ENCODE data around the gene PPP1R9B. TPM values are rescaled to one million over a fixed set of nuclear protein-coding genes. Genes with fewer than 3 reads are reported as not detected.
A peak's percentile ranks its signal among the peaks of the same experiment; 100 is the strongest.

The PPP1R9B gene
- total and polyA plus RNA-seq, 2 of the 8 experiments (the other 6 are each of a cell fraction or from before 2014, with no cell fraction given) = 5.2 to 13.1 TPM

GRCh38 chr17:50167371-50167770 lies 16.9 kb upstream of the PPP1R9B start:
- CTCF ChIA-PET (ENCODE audit: partially characterized antibody) = interaction anchor here (0.6 to 17.0 kb wide), 13 partner anchors 11 to 1404 kb away, joined by 3 to 299 read pairs (median 13); partner anchors contain the start of gene COL1A1
- Histone ChIP-seq H2BK5ac (ENCODE audit: low read depth, low read length) (no peak overlapping the region), H4K5ac (ENCODE audit: insufficient read length, low read depth, low read length) (no peak overlapping the region), H3K4ac (replicated peaks; ENCODE audit: insufficient read length, low read depth, low read length) (no peak overlapping the region), H3K9ac (replicated peaks in 1 of 4; ENCODE audit: extremely low read depth in 1 of 4, low read depth in 3 of 4, low read length in 3 of 4) (no peak overlapping the region), H2BK20ac (ENCODE audit: low read length) (no peak overlapping the region), H4K91ac (replicated peaks; ENCODE audit: insufficient read length, low read length) (no peak overlapping the region), H3K36me3 (ENCODE audit: control insufficient read depth in 2 of 4, insufficient read depth in 4 of 4, low read length in 3 of 4) (no peaks in the 10 kb centered on the region), H3K4me2 (ENCODE audit: insufficient read depth in 1 of 2, low read depth in 2 of 2, low read length in 2 of 2) (0 out of 4 replicates have a peak overlapping the region, but pooled peaks of 1 of the 2 experiments have one; percentile 0), H4K20me1 (replicated peaks in 1 of 2; ENCODE audit: control insufficient read depth in 1 of 2, insufficient read depth in 2 of 2, low read length in 2 of 2) (no peaks in the 10 kb centered on the region), H3K23ac (ENCODE audit: insufficient read length) (no peak overlapping the region), H3K27me3 (replicated peaks in 1 of 4; ENCODE audit: control insufficient read depth in 3 of 4, extremely low read depth in 1 of 4, insufficient read depth in 3 of 4, low read length in 3 of 4) (peaks cover 0 to 1% (median 0%) of the 10 kb centered on the region in 4 experiments; a peak in 1 of 7 replicates), H2BK120ac (replicated peaks; ENCODE audit: low read depth, low read length) (no peak overlapping the region), H3K9me3 (ENCODE audit: insufficient read depth in 2 of 2, low read depth in 1 of 2, low read length in 1 of 2) (no peaks in the 10 kb centered on the region), H2AK5ac (ENCODE audit: low read depth, low read length) (no peak overlapping the region), H2AFZ (ENCODE audit: low read length) (no peak overlapping the region), H3K18ac (ENCODE audit: extremely low read depth, low read length) (no peak overlapping the region), H3K27ac (ENCODE audit: low read depth, low read length) (no peak overlapping the region), H3K4me1 (replicated peaks in 1 of 4; ENCODE audit: control insufficient read depth in 3 of 4, insufficient read depth in 4 of 4, low read length in 3 of 4) (peaks cover 0 to 12% (median 6%) of the 10 kb centered on the region in 4 experiments; a peak in 5 of 7 replicates), H2BK15ac (ENCODE audit: low read length) (no peak overlapping the region), H3K79me1 (ENCODE audit: low read depth, low read length) (no peaks in the 10 kb centered on the region), H3K23me2 (ENCODE audit: low read depth, low read length) (peaks cover 4% of the 10 kb centered on the region; the same call in 1 of the 2 replicates), H3K14ac (ENCODE audit: insufficient read length) (no peak overlapping the region), H2BK12ac (ENCODE audit: low read depth, low read length) (no peak overlapping the region; the same call in 1 of the 2 replicates), H4K8ac (ENCODE audit: extremely low read depth, insufficient read depth, low read length) (no peak overlapping the region), H3K79me2 (ENCODE audit: control insufficient read depth in 1 of 2, insufficient read depth in 2 of 2, low read length in 2 of 2) (no peaks in the 10 kb centered on the region), H3K56ac (replicated peaks; ENCODE audit: insufficient read length, low read depth, low read length) (no peak overlapping the region), H3K4me3 (ENCODE audit: extremely low read depth in 1 of 4, insufficient read depth in 2 of 4, low read depth in 3 of 4, low read length in 4 of 4) (no peak overlapping the region)
- TF ChIP-seq ASH2L (IDR thresholded peaks at IDR 0.05; ENCODE audit: low read length) = no peak
- TF ChIP-seq SP1 (IDR thresholded peaks at IDR 0.05; ENCODE audit: low read depth, low read length) = no peak
- no peak for TF ChIP-seq CHD2 (IDR thresholded peaks at IDR 0.05; ENCODE audit: low read length)
- TF ChIP-seq JUN (IDR thresholded peaks at IDR 0.05; ENCODE audit: low read depth, low read length) = no peak
- TF ChIP-seq RNF2 (IDR thresholded peaks at IDR 0.05; ENCODE audit: borderline replicate concordance, low read depth, low read length, missing control alignments, poor library complexity, severe bottlenecking) = no peak
- TF ChIP-seq ATF2 (IDR thresholded peaks at IDR 0.05; ENCODE audit: low read length) = no peak
- no peak for TF ChIP-seq BRCA1 (IDR thresholded peaks at IDR 0.05; ENCODE audit: low read depth, low read length)
- TF ChIP-seq POU5F1 (IDR thresholded peaks at IDR 0.05; ENCODE audit: low read depth, low read length) = no peak
- FAIRE-seq (no peak), DNase-seq (ENCODE audit: low read depth in 1 of 2, low spot score in 2 of 2) (no peak)
- WGBS, 2 experiments (ENCODE audit: extremely low coverage in 1 of 2, insufficient coverage in 1 of 2, insufficient read length in 1 of 2, insufficient replicate concordance in 2 of 2, low coverage in 1 of 2, low lambda C conversion rate in 2 of 2, missing lambda C conversion rate in 1 of 2) = 82% methylated on average over 18 of the region's 19 CpGs; no CpG with 5 or more reads in 1 of the 2 experiments
- POLR2A ChIA-PET (ENCODE audit: partially characterized antibody) = no interaction called here
